Neural progenitor cell (in vitro differentiated cells): ENCODE measurements around the gene FGF22. TPM values are rescaled to one million over a fixed set of nuclear protein-coding genes. Genes with fewer than 3 reads are reported as not detected.

Experiments used
- DNase-seq: peaks from one replicate; pipeline ENCODE4 v3.0.0-alpha.2; 2016; ENCODE audit warnings: low spot score
- H2AFZ ChIP-seq: fragments of 200-600 bp; sonication (generic); replicated peaks from 2 replicates; pipeline ENCODE4 v1.6.1; 2016; ENCODE audit warnings: antibody characterized with exemption
- H3F3A ChIP-seq: fragments of 200-600 bp; sonication (generic); 2 replicates; pipeline ENCODE4 v1.6.1; 2016; ENCODE audit warnings: antibody characterized with exemption, low read depth
- H3K27ac ChIP-seq: fragments of 200-600 bp; sonication (generic); 2 replicates; pipeline ENCODE4 v1.5.1; 2016; ENCODE audit warnings: mild to moderate bottlenecking
- H3K27me3 ChIP-seq: fragments of 200-600 bp; sonication (generic); 2 replicates; pipeline ENCODE4 v1.6.1; 2016; ENCODE audit warnings: mild to moderate bottlenecking, moderate library complexity
- H3K36me3 ChIP-seq: fragments of 200-600 bp; sonication (generic); 2 replicates; pipeline ENCODE4 v1.5.1; 2016
- H3K4me1 ChIP-seq: fragments of 200-600 bp; sonication (generic); 2 replicates; pipeline ENCODE4 v1.6.1; 2016; ENCODE audit warnings: mixed run types
- H3K4me2 ChIP-seq: fragments of 200-600 bp; sonication (generic); 2 replicates; pipeline ENCODE4 v1.6.1; 2016
- H3K4me3 ChIP-seq: fragments of 200-600 bp; sonication (generic); 2 replicates; pipeline ENCODE4 v1.5.1; 2016
- H3K79me2 ChIP-seq: fragments of 200-600 bp; sonication (generic); 2 replicates; pipeline ENCODE4 v1.6.1; 2016; ENCODE audit warnings: low read depth
- H3K9ac ChIP-seq: fragments of 200-600 bp; sonication (generic); 2 replicates; pipeline ENCODE4 v1.6.1; 2016
- H3K9me3 ChIP-seq: fragments of 200-600 bp; sonication (generic); 2 replicates; pipeline ENCODE4 v1.5.1; 2016; ENCODE audit warnings: low read depth
- H4K20me1 ChIP-seq: fragments of 200-600 bp; sonication (generic); 2 replicates; pipeline ENCODE4 v1.6.1; 2016; ENCODE audit warnings: low read depth
- H3K27ac Mint-ChIP-seq: 3 replicates; pipeline ENCODE4 v1.8.0; 2021; ENCODE audit warnings: mixed read lengths
- H3K27me3 Mint-ChIP-seq: 2 replicates; pipeline ENCODE4 v1.8.0; 2022; ENCODE audit warnings: low read depth, mild to moderate bottlenecking, inconsistent platforms, moderate library complexity, mixed read lengths; ENCODE audit not compliant: insufficient read depth
- H3K36me3 Mint-ChIP-seq: 3 replicates; pipeline ENCODE4 v1.8.0; 2021; ENCODE audit warnings: mixed read lengths
- H3K4me1 Mint-ChIP-seq: 3 replicates; pipeline ENCODE4 v1.8.0; 2021; ENCODE audit warnings: mixed read lengths
- H3K4me3 Mint-ChIP-seq: 3 replicates; pipeline ENCODE4 v1.8.0; 2021; ENCODE audit warnings: mild to moderate bottlenecking, moderate library complexity, mixed read lengths
- H3K9me3 Mint-ChIP-seq: 3 replicates; pipeline ENCODE4 v1.8.0; 2020; ENCODE audit warnings: mixed read lengths
- EZH2 ChIP-seq: fragments of 200-600 bp; sonication (generic); IDR thresholded peaks from 2 replicates; pipeline ENCODE4 v1.6.1; 2017; ENCODE audit warnings: antibody characterized with exemption, mild to moderate bottlenecking, moderate library complexity
- EZH2phosphoT487 ChIP-seq: fragments of 200-600 bp; sonication (generic); IDR thresholded peaks from 2 replicates; pipeline ENCODE4 v1.6.1; 2017; ENCODE audit warnings: antibody characterized with exemption
- total RNA-seq: library from RNA; depleted of rRNA; stranded (reverse); fragments of >200 nt; gene quantifications from 2 replicates; pipeline ENCODE4 v1.2.3, GENCODE V29; 2015; ENCODE audit warnings: low replicate concordance
- TF ChIP-seq, protein P1 (sequence below): fragments of 200-600 bp; sonication (generic); IDR thresholded peaks from 2 replicates; pipeline ENCODE4 v1.5.1; 2017; ENCODE audit warnings: antibody characterized with exemption, mild to moderate bottlenecking

FGF22 gene
- total RNA-seq, 1 donor from 2014 or later: not detected

DNA sequence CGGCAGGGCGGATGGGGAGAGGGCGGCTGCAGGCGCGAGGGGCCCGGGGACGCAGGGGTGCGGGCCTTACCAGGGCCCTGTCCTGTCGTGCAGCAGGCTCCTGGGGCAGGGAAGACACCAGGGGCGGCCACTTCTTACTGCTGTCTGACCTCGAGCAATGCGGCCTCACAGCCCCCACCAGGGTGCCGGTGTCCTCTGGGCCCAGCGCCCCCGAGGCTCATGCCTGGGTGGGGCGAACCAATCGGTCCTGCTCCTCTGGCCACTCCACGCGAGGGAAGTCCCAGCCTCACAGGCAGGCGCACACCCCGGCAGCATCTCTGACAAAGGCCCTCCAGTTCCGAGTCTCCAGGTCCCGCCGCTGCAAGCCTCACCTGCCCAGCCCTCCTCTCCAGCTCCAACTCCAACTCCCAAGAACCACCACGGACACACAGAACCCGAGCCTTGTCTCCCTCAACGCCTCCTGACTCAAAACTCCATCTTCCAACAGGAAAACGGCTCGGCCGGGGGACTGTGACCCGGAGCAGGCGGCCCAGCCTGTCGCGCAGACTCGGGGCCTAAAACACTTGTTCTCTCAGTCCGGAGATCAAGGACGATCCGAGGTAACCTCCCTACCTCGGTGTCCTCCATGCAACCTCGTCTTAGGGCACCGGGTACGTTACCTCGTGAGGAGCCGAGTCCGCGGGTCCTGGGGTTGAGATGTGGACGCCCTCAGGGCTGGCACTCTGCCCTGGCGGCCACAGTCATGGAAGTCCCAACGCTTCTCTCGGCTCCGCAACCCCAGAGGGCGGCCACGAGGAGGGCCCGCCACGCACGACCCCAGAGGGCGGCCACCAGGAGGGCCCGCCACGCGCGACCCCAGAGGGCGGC lies 6.5 kb downstream of the FGF22 start:
- H3K4me3 Mint-ChIP-seq: no peak overlapping the region
- H3K4me1 ChIP-seq: no peaks in the 10 kb centered on the region
- no peak overlapping the region for H3K27ac Mint-ChIP-seq
- H3K27ac ChIP-seq: no peak overlapping the region
- no peaks in the 10 kb centered on the region for H3K9me3 ChIP-seq
- peaks cover 4% of the 10 kb centered on the region for H3K27me3 Mint-ChIP-seq
- H3K4me1 Mint-ChIP-seq: no peaks in the 10 kb centered on the region
- no peak overlapping the region for H2AFZ ChIP-seq
- H3K4me2 ChIP-seq: no peak overlapping the region
- no peak overlapping the region for H3K4me3 ChIP-seq
- no peaks in the 10 kb centered on the region for H3K36me3 ChIP-seq
- H3K36me3 Mint-ChIP-seq: peaks cover 5% of the 10 kb centered on the region
- no peak for DNase-seq
- H3K79me2 ChIP-seq: no peaks in the 10 kb centered on the region
- H4K20me1 ChIP-seq: peaks cover 14% of the 10 kb centered on the region
- no peak for TF ChIP-seq EZH2phosphoT487
- TF ChIP-seq, protein P1, sequence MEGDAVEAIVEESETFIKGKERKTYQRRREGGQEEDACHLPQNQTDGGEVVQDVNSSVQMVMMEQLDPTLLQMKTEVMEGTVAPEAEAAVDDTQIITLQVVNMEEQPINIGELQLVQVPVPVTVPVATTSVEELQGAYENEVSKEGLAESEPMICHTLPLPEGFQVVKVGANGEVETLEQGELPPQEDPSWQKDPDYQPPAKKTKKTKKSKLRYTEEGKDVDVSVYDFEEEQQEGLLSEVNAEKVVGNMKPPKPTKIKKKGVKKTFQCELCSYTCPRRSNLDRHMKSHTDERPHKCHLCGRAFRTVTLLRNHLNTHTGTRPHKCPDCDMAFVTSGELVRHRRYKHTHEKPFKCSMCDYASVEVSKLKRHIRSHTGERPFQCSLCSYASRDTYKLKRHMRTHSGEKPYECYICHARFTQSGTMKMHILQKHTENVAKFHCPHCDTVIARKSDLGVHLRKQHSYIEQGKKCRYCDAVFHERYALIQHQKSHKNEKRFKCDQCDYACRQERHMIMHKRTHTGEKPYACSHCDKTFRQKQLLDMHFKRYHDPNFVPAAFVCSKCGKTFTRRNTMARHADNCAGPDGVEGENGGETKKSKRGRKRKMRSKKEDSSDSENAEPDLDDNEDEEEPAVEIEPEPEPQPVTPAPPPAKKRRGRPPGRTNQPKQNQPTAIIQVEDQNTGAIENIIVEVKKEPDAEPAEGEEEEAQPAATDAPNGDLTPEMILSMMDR: no peak
- no peak for TF ChIP-seq EZH2
- H3K27me3 ChIP-seq: no peaks in the 10 kb centered on the region
- no peak overlapping the region for H3K9ac ChIP-seq
- H3K9me3 Mint-ChIP-seq: no peaks in the 10 kb centered on the region
- no peaks in the 10 kb centered on the region for H3F3A ChIP-seq

DNA sequence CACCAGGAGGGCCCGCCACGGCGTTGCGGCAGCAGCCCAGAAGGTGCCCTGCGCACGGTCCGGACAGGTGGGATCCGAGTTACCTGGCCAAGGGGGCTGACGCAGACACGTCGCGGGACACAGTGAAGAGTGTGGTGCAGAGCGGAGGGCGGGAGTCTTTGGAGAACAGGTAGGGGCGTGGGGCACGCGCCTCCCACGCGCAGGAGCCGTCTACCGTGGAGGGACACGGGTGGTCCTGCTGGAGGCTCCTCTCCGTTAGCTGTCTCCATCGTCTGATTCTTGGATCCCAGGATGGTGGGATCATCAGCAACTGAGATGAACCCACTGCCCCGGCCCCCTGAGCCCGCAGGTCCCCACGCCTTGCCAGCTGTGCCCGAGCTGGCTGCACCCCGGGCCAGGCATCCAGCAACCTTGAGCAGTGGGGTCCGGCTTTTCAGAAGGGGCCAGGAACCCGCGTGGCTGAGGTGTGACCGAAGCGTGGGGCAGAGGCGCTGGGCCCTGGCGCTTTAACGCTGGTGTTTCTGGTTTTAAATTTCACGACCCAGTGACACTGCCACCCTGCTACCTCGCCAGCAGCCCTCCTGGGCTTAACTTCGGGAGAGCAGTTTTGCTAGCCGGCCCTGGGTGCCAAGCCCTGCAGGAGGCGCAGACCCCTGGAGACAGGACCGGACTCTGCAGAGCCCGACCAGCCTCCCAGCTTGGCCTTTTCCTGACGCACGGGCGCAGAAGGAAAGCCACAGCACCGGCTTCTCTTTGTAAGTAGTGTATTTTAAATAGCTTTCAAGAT lies 7.3 kb downstream of the FGF22 start:
- Histone ChIP-seq H3F3A (no peaks in the 10 kb centered on the region), H3K27ac (no peak overlapping the region), H2AFZ (no peak overlapping the region), H3K4me3 (no peak overlapping the region), H3K4me2 (no peak overlapping the region), H4K20me1 (peaks cover 18% of the 10 kb centered on the region), H3K27me3 (no peaks in the 10 kb centered on the region), H3K9ac (no peak overlapping the region), H3K36me3 (no peaks in the 10 kb centered on the region), H3K79me2 (peaks cover 5% of the 10 kb centered on the region), H3K4me1 (no peaks in the 10 kb centered on the region), H3K9me3 (no peaks in the 10 kb centered on the region)
- no peak overlapping the region for H3K4me3 Mint-ChIP-seq
- peaks cover 2% of the 10 kb centered on the region for H3K27me3 Mint-ChIP-seq
- peaks cover 5% of the 10 kb centered on the region for H3K36me3 Mint-ChIP-seq
- TF ChIP-seq, protein P1: no peak
- TF ChIP-seq EZH2 (no peak), EZH2phosphoT487 (no peak)
- no peak for DNase-seq
- no peak overlapping the region for H3K27ac Mint-ChIP-seq
- no peaks in the 10 kb centered on the region for H3K9me3 Mint-ChIP-seq
- no peaks in the 10 kb centered on the region for H3K4me1 Mint-ChIP-seq

DNA sequence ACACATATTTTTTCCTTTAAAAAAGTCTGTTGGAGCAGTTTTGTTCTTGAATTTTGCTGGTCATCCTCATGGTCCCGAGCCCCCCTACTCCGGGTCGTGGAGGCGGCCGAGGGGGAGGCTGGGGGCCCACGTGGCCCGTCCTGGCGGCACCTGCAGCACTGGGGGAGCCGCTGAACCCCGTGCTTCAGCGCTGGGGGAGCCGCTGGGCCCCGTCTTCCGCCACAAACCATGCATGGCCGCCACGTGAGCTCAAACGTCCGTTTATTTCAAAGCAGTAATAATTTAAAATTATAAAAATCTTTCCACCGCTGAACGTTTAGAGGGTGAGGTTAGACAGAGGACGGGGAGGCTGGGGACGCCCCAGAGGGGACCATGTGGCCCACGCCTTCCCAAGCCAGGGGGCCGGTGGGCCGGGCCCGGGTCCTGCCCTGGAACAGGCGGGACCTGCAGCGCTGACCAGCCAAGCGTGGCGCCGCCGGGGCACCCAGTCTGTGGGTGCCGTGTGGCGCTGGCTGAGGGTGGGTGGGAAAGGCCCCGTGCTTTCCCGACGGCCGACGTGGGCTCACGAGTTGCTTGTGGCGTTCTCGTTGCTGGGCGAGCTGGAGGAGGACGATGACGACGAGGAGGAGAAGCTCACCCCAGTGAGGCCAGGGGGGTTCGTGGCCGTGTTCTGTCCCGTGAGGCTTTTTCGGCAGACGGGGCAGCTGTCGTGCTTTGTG lies 8.0 kb downstream of the FGF22 start:
- Mint-ChIP-seq H3K27ac (no peak overlapping the region), H3K9me3 (no peaks in the 10 kb centered on the region), H3K4me3 (no peak overlapping the region), H3K27me3 (peaks cover 2% of the 10 kb centered on the region), H3K36me3 (peaks cover 5% of the 10 kb centered on the region), H3K4me1 (no peaks in the 10 kb centered on the region)
- Histone ChIP-seq H3K4me2 (no peak overlapping the region), H3K27me3 (no peaks in the 10 kb centered on the region), H3K9ac (no peak overlapping the region), H3K4me1 (no peaks in the 10 kb centered on the region), H3K27ac (no peak overlapping the region), H3K36me3 (no peaks in the 10 kb centered on the region), H3K4me3 (no peak overlapping the region), H3K79me2 (peaks cover 12% of the 10 kb centered on the region), H2AFZ (no peak overlapping the region), H3F3A (no peaks in the 10 kb centered on the region), H3K9me3 (no peaks in the 10 kb centered on the region), H4K20me1 (peaks cover 26% of the 10 kb centered on the region)
- no peak for TF ChIP-seq EZH2phosphoT487
- DNase-seq: no peak
